MM.1S (cell line): ENCODE measurements around the gene CEACAM19.

ENCODE experiments used
- EZH2 ChIP-seq: fragments of 300-600 bp; sonication (generic); optimal IDR thresholded peaks from 2 replicates; pipeline ENCODE3; 2017; ENCODE audit warnings: low read depth, mild to moderate bottlenecking, antibody characterized with exemption, low read length, mixed read lengths
- TF ChIP-seq, protein P1 (sequence below): fragments of 300-600 bp; sonication (generic); IDR thresholded peaks from 2 replicates; pipeline ENCODE4 v1.5.1; 2016; ENCODE audit warnings: antibody characterized with exemption, low read length, mixed read lengths

DNA sequence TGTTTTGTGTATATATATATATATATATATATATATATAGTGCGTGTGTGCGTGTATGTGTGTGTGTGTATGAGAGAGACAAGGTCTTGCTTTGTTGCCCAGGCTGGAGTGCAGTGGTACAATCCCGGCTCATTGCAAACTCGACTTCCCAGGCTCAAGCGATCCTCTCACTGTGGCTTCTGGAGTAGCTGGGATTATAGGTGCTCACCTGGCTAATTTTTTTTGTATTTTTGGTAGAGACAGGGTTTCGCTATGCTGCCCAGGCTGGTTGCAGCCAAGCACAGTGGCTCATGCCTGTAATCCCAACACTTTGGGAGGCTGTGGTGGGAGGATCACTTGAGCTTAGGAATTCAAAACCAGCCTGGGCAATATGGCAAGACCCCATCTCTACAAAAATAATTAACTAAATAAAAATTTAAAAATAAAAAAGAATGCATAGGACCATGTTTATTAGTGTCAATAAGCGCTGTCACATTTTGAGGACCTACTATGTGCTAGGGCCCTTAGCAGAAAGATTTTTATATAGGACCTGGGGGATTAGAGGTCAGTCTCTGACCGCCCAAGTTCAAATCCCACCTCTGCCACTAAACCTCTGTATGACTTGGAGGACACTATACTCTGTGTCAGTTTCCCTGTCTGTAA lies 25.8 kb upstream of the CEACAM19 start:
- no peak for TF ChIP-seq EZH2
- TF ChIP-seq, protein P1, sequence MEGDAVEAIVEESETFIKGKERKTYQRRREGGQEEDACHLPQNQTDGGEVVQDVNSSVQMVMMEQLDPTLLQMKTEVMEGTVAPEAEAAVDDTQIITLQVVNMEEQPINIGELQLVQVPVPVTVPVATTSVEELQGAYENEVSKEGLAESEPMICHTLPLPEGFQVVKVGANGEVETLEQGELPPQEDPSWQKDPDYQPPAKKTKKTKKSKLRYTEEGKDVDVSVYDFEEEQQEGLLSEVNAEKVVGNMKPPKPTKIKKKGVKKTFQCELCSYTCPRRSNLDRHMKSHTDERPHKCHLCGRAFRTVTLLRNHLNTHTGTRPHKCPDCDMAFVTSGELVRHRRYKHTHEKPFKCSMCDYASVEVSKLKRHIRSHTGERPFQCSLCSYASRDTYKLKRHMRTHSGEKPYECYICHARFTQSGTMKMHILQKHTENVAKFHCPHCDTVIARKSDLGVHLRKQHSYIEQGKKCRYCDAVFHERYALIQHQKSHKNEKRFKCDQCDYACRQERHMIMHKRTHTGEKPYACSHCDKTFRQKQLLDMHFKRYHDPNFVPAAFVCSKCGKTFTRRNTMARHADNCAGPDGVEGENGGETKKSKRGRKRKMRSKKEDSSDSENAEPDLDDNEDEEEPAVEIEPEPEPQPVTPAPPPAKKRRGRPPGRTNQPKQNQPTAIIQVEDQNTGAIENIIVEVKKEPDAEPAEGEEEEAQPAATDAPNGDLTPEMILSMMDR: no peak
